ENCODE data around the gene GALNT7.

- TF ChIP-seq ZNF746 (CRISPR knock-in tag; IDR thresholded peaks at IDR 0.05) (no peak), MED1 (CRISPR knock-in tag; IDR thresholded peaks at IDR 0.05) (no peak), CBX1 (IDR thresholded peaks at IDR 0.05; ENCODE audit: low read depth) (no peak), POLR2A (IDR thresholded peaks at IDR 0.05; ENCODE audit: insufficient read depth in 1 of 2, low read depth in 2 of 2, low read length in 2 of 2) (no peak), ZNF142 (CRISPR knock-in tag; IDR thresholded peaks at IDR 0.05) (no peak), SKI (IDR thresholded peaks at IDR 0.05; ENCODE audit: partially characterized antibody) (no peak), RARA (CRISPR knock-in tag; IDR thresholded peaks at IDR 0.05) (no peak), JUN (CRISPR knock-in tag; IDR thresholded peaks at IDR 0.05) (no peak), ZFP37 (CRISPR knock-in tag; IDR thresholded peaks at IDR 0.05; ENCODE audit: borderline replicate concordance) (no peak)
Observed at GRCh38 chr4:173311368-173311767, 142.8 kb downstream of the GALNT7 start.

All from HepG2 (cell line).